Measurements from ENCODE around the gene STAMBP.

The STAMBP gene

GRCh38 chr2:73906847-73907505 lies 78.2 kb downstream of the STAMBP start:
- no peak for DNase-seq (ENCODE audit: low spot score)

GRCh38 chr2:73907840-73908452 lies 79.2 kb downstream of the STAMBP start:
- DNase-seq (ENCODE audit: low spot score): no peak

DNA sequence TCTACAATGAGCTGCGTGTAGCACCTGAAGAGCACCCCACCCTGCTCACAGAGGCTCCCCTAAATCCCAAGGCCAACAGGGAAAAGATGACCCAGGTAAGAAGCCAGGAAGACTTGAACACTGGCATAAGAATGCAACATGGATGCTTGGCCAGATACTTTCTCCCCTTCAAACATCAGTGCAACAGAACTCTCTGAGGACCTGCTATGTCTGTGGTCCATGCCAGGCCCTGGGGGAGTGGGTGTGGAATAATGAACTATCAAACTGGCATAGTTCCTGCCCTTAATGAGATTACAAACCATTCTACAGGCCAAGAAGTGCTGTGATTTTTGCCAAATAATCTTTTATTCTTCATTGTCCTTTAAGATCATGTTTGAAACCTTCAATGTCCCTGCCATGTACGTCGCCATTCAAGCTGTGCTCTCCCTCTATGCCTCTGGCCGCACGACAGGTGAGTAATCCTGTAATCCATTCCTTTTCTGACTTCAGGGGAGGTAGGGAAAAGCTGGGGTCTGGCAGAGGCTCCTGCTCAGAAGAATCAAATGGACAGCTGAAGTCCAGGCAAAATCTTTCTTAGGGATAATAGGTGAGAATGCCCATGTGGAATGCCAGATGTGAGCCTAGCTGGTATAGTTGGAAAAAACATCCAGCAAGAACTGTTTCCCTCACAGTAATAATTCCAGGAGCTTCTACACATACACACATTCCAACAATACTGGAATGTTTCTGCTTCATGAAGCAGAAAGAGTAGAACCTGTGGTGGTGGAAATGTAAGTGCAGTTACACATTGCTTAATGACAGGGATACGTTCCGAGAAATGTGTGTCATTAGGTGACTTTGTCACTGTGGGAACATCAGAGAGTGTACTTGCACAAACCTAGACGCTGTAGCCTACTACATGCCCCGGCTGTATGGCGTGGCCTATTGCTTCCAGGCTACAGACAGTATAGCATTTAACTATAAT lies 80.2 kb downstream of the STAMBP start:
- DNase-seq (ENCODE audit: low spot score): no peak

GRCh38 chr2:73910873-73911547 lies 82.2 kb downstream of the STAMBP start:
- DNase-seq (ENCODE audit: low spot score): no peak

DNA sequence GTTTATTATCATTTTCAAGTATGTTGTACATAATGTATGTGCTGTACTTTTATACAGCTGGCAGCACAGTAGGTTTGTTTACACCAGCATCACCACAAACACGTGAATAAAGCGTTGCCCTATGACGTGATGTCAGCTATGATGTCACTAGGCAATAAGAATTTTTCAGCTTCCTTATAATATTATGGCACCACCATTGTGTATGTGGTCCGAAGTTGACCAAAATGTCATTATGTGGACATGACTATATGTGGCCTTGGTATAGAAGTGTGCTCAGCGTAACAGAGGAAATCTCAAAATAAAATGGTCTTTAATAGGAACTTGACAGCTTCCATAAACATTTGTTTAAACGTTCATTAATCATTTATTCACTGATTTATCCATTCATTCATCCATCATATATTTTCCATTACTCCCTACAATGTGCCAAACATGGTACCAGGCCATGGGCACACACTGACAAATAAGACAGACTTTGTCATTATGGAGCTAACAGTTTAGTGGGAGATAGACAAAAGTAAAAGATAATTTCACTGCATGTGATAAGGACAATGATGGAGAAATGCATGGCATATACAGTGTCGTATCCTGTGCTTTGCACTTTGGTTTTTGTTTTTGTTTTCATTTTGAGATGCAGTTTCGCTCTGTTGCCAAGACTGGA lies 82.9 kb downstream of the STAMBP start:
- no peak for DNase-seq (ENCODE audit: low spot score)

DNA sequence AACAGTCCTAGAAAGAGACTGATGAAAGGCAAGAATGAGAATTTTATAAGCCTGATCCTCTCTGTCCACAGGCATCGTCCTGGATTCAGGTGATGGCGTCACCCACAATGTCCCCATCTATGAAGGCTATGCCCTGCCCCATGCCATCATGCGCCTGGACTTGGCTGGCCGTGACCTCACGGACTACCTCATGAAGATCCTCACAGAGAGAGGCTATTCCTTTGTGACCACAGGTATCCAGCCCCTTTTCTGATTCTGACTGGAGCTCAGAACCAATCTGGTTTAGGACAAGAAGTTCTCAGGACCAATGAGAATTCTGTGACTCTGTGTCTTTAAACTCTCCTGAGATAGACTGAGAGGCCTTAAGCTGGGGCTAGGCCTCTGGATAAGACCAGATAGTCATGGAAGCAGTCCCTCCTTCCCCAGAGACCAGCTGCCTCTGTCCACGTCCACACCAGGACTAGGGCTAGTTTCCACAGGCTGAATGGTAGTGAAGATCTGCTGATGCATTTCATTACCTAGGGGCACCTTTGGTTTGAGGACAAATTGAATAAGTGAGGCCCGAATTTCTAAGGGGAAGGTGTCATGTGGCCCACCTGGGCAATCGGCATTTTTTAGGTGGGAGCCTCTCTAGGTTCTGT lies 84.8 kb downstream of the STAMBP start:
- no peak for DNase-seq (ENCODE audit: low spot score)

GRCh38 chr2:73914667-73915066 lies 85.9 kb downstream of the STAMBP start:
- no peak for DNase-seq (ENCODE audit: low spot score)

DNA sequence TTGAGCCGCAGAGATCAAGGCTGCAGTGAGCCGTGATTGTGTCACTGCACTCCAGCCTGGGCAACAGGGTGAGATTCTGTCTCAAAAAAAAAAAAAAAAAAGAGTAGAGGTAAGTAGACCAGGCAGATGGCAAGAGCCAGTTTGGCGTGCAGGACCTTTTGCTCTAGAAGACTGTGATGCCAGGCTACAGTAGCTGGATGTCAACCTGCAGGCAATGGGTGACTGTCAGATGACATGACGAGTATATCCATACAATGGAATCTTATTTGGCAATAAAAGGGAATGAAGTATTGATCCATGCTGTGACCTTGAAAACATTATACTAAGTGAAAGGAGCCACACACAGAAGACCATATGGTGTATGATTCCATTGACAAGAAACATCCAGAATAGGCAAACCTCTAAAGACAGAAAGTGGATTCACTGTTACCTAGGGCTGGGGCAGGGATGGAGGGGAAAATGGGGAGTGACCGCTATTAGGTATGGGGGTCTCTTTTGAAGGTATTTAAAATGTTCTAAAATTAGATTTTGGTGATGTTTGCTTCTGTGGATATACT lies 86.8 kb downstream of the STAMBP start:
- no peak for DNase-seq (ENCODE audit: low spot score)

- DNase-seq (ENCODE audit: low spot score): no peak
Measured at GRCh38 chr2:73916666-73917065, 87.9 kb downstream of the STAMBP start.

- DNase-seq (ENCODE audit: low spot score): no peak
Measured at GRCh38 chr2:73917296-73917695, 88.5 kb downstream of the STAMBP start.

- DNase-seq (ENCODE audit: low spot score): no peak
Measured at GRCh38 chr2:73917696-73918207, 89.0 kb downstream of the STAMBP start.

DNA sequence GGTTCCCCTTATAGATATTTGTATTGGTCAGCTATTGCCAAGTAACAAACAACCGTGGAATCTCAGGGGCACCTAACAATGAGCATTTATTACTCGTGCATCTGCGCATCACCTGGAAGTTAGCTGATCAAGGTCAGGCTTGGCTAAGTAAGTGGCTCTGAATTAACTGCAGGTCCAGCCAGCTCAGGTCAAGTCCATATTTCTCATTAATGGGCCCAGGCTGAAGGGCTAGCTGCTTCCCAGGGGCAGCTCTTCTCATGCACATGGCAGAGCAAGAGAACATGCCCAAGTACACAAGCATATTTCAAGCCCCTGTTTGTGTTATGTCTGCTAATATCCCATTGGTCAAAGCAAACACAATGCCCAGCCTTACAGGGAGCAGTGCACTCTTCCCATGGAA lies 90.1 kb downstream of the STAMBP start:
- no peak for DNase-seq (ENCODE audit: low spot score)

DNA sequence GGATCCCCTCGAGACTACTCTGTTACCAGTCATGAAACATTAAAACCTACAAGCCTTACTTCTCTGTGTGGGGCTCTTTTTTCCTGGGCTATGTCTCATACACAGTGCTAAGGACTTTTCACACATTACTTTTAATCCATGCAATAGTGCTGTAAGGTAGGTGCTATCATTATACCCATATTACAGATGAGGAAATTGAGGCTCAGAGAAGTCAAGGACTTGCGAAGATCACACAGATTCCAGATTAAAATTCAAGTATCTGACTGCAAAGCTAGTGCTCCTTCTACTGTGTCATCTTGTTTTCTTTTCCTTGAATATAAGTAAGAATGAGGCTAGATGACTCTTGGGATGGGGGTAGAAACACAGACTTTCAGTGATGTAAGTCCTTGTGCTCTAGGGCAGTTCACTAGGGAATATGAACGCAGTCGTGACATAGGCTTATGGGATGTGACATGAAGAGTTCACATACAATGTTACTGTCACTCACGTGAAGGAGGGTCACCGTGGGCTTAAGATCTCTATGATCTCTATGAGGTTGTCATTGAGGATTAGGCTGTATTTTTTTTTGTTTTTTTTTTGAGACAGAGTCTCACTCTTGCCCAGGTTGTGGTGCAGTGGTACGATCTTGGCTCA lies 91.0 kb downstream of the STAMBP start:
- DNase-seq (ENCODE audit: low spot score): no peak

GRCh38 chr2:73920577-73921545 lies 92.1 kb downstream of the STAMBP start:
- DNase-seq (ENCODE audit: low spot score): peak; percentile 75

GRCh38 chr2:73921581-73921980 lies 92.8 kb downstream of the STAMBP start:
- DNase-seq (ENCODE audit: low spot score): no peak

- DNase-seq (ENCODE audit: low spot score): no peak
Measured at GRCh38 chr2:73922681-73923080, 93.9 kb downstream of the STAMBP start.

All from ecto neural progenitor cell (in vitro differentiated cells).